H9 (cell line): Measurements from ENCODE around the gene MAPK11. TPM values are rescaled to one million over a fixed set of nuclear protein-coding genes. Genes with fewer than 3 reads are reported as not detected.

Experiments used
- DNase-seq: peaks from one replicate; pipeline ENCODE4 v3.0.0-alpha.2; 2017
- H2AFZ ChIP-seq: one replicate; pipeline ENCODE4 v1.6.1; 2013; ENCODE audit warnings: mild to moderate bottlenecking, low read length, control low read depth, moderate library complexity
- H2AK5ac ChIP-seq: 2 replicates; pipeline ENCODE4 v1.6.1; 2013; ENCODE audit warnings: low read length, control low read depth, mixed read lengths; ENCODE audit not compliant: insufficient read length
- H2BK120ac ChIP-seq: one replicate; pipeline ENCODE4 v1.6.1; 2013; ENCODE audit warnings: low read depth, mild to moderate bottlenecking, low read length, control low read depth, inconsistent platforms; ENCODE audit not compliant: poor library complexity, severe bottlenecking
- H2BK12ac ChIP-seq: 2 replicates; pipeline ENCODE4 v1.6.1; 2013; ENCODE audit warnings: low read length, control low read depth, mixed read lengths, low read depth; ENCODE audit not compliant: insufficient read length
- H2BK15ac ChIP-seq: 2 replicates; pipeline ENCODE4 v1.6.1; 2013; ENCODE audit warnings: low read depth, low read length, control low read depth
- H2BK20ac ChIP-seq: one replicate; pipeline ENCODE4 v1.6.1; 2013; ENCODE audit warnings: low read depth, mild to moderate bottlenecking, low read length, control low read depth, inconsistent platforms; ENCODE audit not compliant: poor library complexity, severe bottlenecking
- H2BK5ac ChIP-seq: 2 replicates; pipeline ENCODE4 v1.6.1; 2013; ENCODE audit warnings: low read length, control low read depth, mixed read lengths; ENCODE audit not compliant: insufficient read length
- H3K14ac ChIP-seq: 2 replicates; pipeline ENCODE4 v1.6.1; 2013; ENCODE audit warnings: low read length, control low read depth; ENCODE audit not compliant: insufficient read depth
- H3K18ac ChIP-seq: 2 replicates; pipeline ENCODE4 v1.6.1; 2013; ENCODE audit warnings: low read depth, mild to moderate bottlenecking, mixed read lengths, low read length, control low read depth; ENCODE audit not compliant: insufficient read length
- H3K23ac ChIP-seq: 2 replicates; pipeline ENCODE4 v1.6.1; 2013; ENCODE audit warnings: low read length, control low read depth, mixed read lengths, low read depth; ENCODE audit not compliant: insufficient read length
- H3K23me2 ChIP-seq: 2 replicates; pipeline ENCODE4 v1.6.1; 2013; ENCODE audit warnings: low read depth, mild to moderate bottlenecking, mixed read lengths, low read length, control low read depth; ENCODE audit not compliant: insufficient read length, poor library complexity, severe bottlenecking
- H3K27ac ChIP-seq: 2 replicates; pipeline ENCODE4 v1.5.1; 2013; ENCODE audit warnings: low read length, control low read depth, mixed read lengths, low read depth; ENCODE audit not compliant: insufficient read length
- H3K27me3 ChIP-seq: 2 replicates; pipeline ENCODE4 v1.6.1; 2013; ENCODE audit warnings: low read length, control low read depth, inconsistent platforms; ENCODE audit not compliant: insufficient read depth
- H3K4ac ChIP-seq: 2 replicates; pipeline ENCODE4 v1.6.1; 2013; ENCODE audit warnings: low read depth, mild to moderate bottlenecking, control low read depth, inconsistent platforms, low read length, moderate library complexity
- H3K4me1 ChIP-seq: 2 replicates; pipeline ENCODE4 v1.6.1; 2013; ENCODE audit warnings: low read length, control low read depth, inconsistent platforms; ENCODE audit not compliant: insufficient read depth
- H3K4me2 ChIP-seq: 2 replicates; pipeline ENCODE4 v1.6.1; 2013; ENCODE audit warnings: low read length, control low read depth, mixed read lengths; ENCODE audit not compliant: insufficient read length, insufficient read depth
- H3K56ac ChIP-seq: 2 replicates; pipeline ENCODE4 v1.6.1; 2013; ENCODE audit warnings: low read depth, mild to moderate bottlenecking, mixed read lengths, low read length, control low read depth; ENCODE audit not compliant: insufficient read length
- H3K79me1 ChIP-seq: 2 replicates; pipeline ENCODE4 v1.6.1; 2013; ENCODE audit warnings: low read depth, mild to moderate bottlenecking, moderate library complexity, low read length, control low read depth, inconsistent platforms; ENCODE audit not compliant: insufficient read depth, poor library complexity, severe bottlenecking
- H3K79me2 ChIP-seq: 2 replicates; pipeline ENCODE4 v1.6.1; 2013; ENCODE audit warnings: low read length, control low read depth, inconsistent platforms; ENCODE audit not compliant: insufficient read depth
- H3K9ac ChIP-seq: 2 replicates; pipeline ENCODE4 v1.6.1; 2013; ENCODE audit warnings: low read length, control low read depth, mixed read lengths; ENCODE audit not compliant: insufficient read length; ENCODE audit errors: extremely low read depth
- H3K9me3 ChIP-seq: one replicate; pipeline ENCODE4 v1.6.1; 2013; ENCODE audit warnings: low read depth, low read length, inconsistent platforms; ENCODE audit not compliant: control insufficient read depth
- H3T11ph ChIP-seq: one replicate; pipeline ENCODE4 v1.6.1; 2013; ENCODE audit warnings: mild to moderate bottlenecking, low read length, control low read depth, inconsistent platforms
- H4K20me1 ChIP-seq: one replicate; pipeline ENCODE4 v1.6.1; 2013; ENCODE audit not compliant: control insufficient read depth, insufficient read length, insufficient read depth
- H4K5ac ChIP-seq: 2 replicates; pipeline ENCODE4 v1.6.1; 2013; ENCODE audit warnings: low read depth, mild to moderate bottlenecking, mixed read lengths, low read length, control low read depth; ENCODE audit not compliant: insufficient read length
- H4K8ac ChIP-seq: replicated peaks from 2 replicates; pipeline ENCODE4 v1.6.1; 2013; ENCODE audit warnings: low read length, control low read depth, mixed read lengths, low read depth; ENCODE audit not compliant: insufficient read length
- H4K91ac ChIP-seq: 2 replicates; pipeline ENCODE4 v1.6.1; 2013; ENCODE audit warnings: low read depth, mild to moderate bottlenecking, moderate library complexity, mixed read lengths, low read length, control low read depth; ENCODE audit not compliant: insufficient read length
- H3K27ac Mint-ChIP-seq, 3 experiments: 2 replicates in 2 of 3; 3 replicates in 1 of 3; pipeline ENCODE4 v1.8.0; 2020 to 2021; ENCODE audit warnings: mixed read lengths in 3 of 3, mild to moderate bottlenecking in 1 of 3, moderate library complexity in 1 of 3
- H3K27me3 Mint-ChIP-seq: 2 replicates; pipeline ENCODE4 v1.8.0; 2021; ENCODE audit warnings: low read depth, mild to moderate bottlenecking, moderate library complexity, mixed read lengths
- H3K36me3 Mint-ChIP-seq, 3 experiments: 2 replicates in 2 of 3; 3 replicates in 1 of 3; pipeline ENCODE4 v1.8.0; 2020 to 2021; ENCODE audit warnings: low read depth in 3 of 3, mixed read lengths in 3 of 3; ENCODE audit not compliant: insufficient read depth in 1 of 3
- H3K4me1 Mint-ChIP-seq, 2 experiments: 2 replicates each; pipeline ENCODE4 v1.8.0; 2020; ENCODE audit warnings: mixed read lengths in 2 of 2
- H3K4me3 Mint-ChIP-seq, 2 experiments: 2 replicates in 1 of 2; 3 replicates in 1 of 2; pipeline ENCODE4 v1.8.0; 2020 to 2021; ENCODE audit warnings: mild to moderate bottlenecking in 2 of 2, mixed read lengths in 2 of 2, moderate library complexity in 1 of 2
- H3K9me3 Mint-ChIP-seq, 2 experiments: 2 replicates in 1 of 2; 3 replicates in 1 of 2; pipeline ENCODE4 v1.8.0; 2020; ENCODE audit warnings: mild to moderate bottlenecking in 2 of 2, mixed read lengths in 2 of 2, moderate library complexity in 1 of 2
- WGBS: extraction: QIAGEN DNeasy Blood & Tissue Kit; methylation state at CpG from one replicate; pipeline ENCODE4 v1.1.7; 2013; ENCODE audit warnings: missing lambda C conversion rate, low lambda C conversion rate, mixed read lengths; ENCODE audit not compliant: insufficient read length; ENCODE audit errors: extremely low coverage; 5-methylcytosine and 5-hydroxymethylcytosine counted together
- total RNA-seq: library from RNA; stranded (reverse); gene quantifications from 2 replicates; pipeline ENCODE4 v1.2.1, GENCODE V29; 2021
- TF ChIP-seq, protein P1 (sequence below): fragments of 200-600 bp; sonication (generic); conservative IDR thresholded peaks from 3 replicates; pipeline ENCODE4 v1.8.0; 2021; ENCODE audit warnings: antibody characterized with exemption, mild to moderate bottlenecking

Gene MAPK11
- total RNA-seq, 1 experiment from 2014 or later = 1.5 TPM

DNA sequence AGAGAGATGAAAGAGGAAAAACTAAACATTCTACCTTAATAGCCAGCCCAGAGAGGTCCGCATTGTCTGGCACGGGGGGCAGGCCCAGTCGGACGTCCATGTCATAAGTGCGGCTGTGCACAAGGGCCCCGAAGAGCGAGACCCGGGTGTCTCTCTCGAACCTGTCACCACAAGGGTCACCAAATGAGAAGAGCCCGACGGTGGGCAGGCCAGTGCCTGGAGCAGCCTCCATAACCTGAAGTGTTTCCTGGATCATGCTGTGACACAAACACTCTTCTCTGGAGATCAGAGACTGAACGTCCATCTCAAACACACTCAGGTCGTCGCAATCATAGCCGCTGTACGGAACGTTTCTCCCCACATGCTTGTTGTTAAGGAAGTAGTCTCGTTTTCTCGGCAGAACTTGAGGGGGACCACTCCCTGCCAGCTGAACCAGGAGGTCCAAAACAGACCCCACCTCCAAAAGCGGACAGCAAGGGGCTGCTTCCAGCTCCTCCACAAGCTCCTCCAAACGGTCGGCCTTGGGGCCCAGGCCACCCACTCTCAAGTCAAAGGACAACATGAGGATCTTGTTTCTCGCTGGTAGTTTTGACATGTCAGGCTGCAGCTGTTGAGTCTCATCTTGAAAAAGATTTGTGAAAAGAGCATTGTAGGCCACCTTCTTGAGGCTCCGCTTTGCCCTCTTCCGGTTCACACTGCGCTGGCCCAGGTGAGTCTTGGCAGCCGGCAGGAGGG, 26.3 kb downstream of the MAPK11 start:
- H3K4me3 Mint-ChIP-seq = peak overlapping the region; percentile 96 to 98
- no peak overlapping the region for H2BK120ac ChIP-seq
- H3K27ac ChIP-seq = no peak overlapping the region
- no peak for DNase-seq
- no peak overlapping the region for H2BK5ac ChIP-seq
- TF ChIP-seq, protein P1, sequence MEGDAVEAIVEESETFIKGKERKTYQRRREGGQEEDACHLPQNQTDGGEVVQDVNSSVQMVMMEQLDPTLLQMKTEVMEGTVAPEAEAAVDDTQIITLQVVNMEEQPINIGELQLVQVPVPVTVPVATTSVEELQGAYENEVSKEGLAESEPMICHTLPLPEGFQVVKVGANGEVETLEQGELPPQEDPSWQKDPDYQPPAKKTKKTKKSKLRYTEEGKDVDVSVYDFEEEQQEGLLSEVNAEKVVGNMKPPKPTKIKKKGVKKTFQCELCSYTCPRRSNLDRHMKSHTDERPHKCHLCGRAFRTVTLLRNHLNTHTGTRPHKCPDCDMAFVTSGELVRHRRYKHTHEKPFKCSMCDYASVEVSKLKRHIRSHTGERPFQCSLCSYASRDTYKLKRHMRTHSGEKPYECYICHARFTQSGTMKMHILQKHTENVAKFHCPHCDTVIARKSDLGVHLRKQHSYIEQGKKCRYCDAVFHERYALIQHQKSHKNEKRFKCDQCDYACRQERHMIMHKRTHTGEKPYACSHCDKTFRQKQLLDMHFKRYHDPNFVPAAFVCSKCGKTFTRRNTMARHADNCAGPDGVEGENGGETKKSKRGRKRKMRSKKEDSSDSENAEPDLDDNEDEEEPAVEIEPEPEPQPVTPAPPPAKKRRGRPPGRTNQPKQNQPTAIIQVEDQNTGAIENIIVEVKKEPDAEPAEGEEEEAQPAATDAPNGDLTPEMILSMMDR = no peak
- no peak overlapping the region for H3K23ac ChIP-seq
- no peak overlapping the region for H3K18ac ChIP-seq
- H3K14ac ChIP-seq = no peak overlapping the region
- no peak overlapping the region for H4K91ac ChIP-seq
- H3K9me3 Mint-ChIP-seq = no peaks in the 10 kb centered on the region
- H3K9me3 ChIP-seq = no peaks in the 10 kb centered on the region
- H2BK12ac ChIP-seq = no peak overlapping the region
- no peak overlapping the region for H3T11ph ChIP-seq
- H2AK5ac ChIP-seq = no peak overlapping the region
- H4K20me1 ChIP-seq = no peaks in the 10 kb centered on the region
- H4K8ac ChIP-seq = no peak overlapping the region
- H3K23me2 ChIP-seq = peaks cover 20% of the 10 kb centered on the region
- no peaks in the 10 kb centered on the region; the same call in 1 of the 2 replicates for H3K27me3 Mint-ChIP-seq
- no peak overlapping the region for H3K56ac ChIP-seq
- H3K9ac ChIP-seq = peak overlapping the region; percentile 56
- H3K36me3 Mint-ChIP-seq = peaks cover 2 to 25% (median 14%) of the 10 kb centered on the region in 3 experiments; a peak in 6 of 7 replicates
- H2BK15ac ChIP-seq = no peak overlapping the region
- peaks cover 6% of the 10 kb centered on the region; the same call in 1 of the 2 replicates for H3K79me2 ChIP-seq
- H2AFZ ChIP-seq = no peak overlapping the region
- no peak overlapping the region for H4K5ac ChIP-seq
- H3K4me2 ChIP-seq = peak overlapping the region; percentile 92
- H3K4ac ChIP-seq = no peak overlapping the region
- peak overlapping the region in 1 of 3 experiments; percentile 95; a peak in 1 of 7 replicates for H3K27ac Mint-ChIP-seq
- peaks cover 22 to 35% of the 10 kb centered on the region in 2 experiments for H3K4me1 Mint-ChIP-seq
- H2BK20ac ChIP-seq = no peak overlapping the region
- no peaks in the 10 kb centered on the region; the same call in 1 of the 2 replicates for H3K4me1 ChIP-seq
- no peaks in the 10 kb centered on the region for H3K79me1 ChIP-seq
- whole genome bisulfite sequencing = no CpG with 5 or more reads among the region's 27 CpGs
- no peaks in the 10 kb centered on the region for H3K27me3 ChIP-seq
